GM21360 (cell line): ENCODE measurements around the gene ARMC8.

Source experiments
- ATAC-seq: cut with Tn5 transposase; IDR thresholded peaks from one replicate; pipeline ENCODE4 v1.9.1; 2021; ENCODE audit warnings: mild to moderate bottlenecking, moderate library complexity; ENCODE audit not compliant: unreplicated experiment

Gene ARMC8

DNA sequence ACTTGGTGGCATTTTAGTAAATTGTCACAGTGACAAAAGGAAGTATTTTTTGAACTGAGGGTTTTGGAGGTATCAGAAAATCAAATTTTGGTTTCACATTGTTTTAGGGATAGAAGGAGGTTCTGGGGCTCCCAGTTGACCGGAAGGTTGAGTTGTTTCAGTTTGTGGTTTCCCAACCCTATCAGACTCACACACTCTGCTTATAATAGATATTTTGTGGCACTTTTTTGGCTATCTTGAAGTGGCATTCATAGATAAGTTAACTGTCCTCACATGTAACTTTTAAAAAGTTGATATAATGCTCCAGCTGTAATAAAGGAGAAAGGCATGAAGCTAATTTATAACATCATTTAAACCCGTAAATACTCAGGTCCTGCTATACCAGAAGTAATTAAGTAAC, 12.8 kb downstream of the ARMC8 start:
- peak; percentile 73 for ATAC-seq

DNA sequence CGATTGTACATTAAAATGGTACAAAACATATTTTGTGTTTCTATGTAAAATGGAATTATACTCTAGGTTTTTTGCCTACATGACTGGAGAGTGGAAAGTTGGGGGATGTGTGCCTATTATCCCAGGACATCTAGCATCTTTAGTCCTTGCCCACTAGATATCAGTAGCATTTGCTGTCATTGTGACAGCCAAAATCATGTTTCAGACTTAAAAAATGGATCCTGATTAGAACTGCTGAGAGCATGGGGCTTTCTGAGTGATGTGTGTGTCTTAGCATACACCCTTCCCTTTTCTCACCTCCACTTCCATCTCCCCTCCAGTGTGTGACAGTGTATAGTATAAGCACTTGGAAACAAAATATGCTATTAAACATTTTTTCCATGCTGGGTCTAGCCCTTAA, 13.3 kb downstream of the ARMC8 start:
- ATAC-seq = no peak

DNA sequence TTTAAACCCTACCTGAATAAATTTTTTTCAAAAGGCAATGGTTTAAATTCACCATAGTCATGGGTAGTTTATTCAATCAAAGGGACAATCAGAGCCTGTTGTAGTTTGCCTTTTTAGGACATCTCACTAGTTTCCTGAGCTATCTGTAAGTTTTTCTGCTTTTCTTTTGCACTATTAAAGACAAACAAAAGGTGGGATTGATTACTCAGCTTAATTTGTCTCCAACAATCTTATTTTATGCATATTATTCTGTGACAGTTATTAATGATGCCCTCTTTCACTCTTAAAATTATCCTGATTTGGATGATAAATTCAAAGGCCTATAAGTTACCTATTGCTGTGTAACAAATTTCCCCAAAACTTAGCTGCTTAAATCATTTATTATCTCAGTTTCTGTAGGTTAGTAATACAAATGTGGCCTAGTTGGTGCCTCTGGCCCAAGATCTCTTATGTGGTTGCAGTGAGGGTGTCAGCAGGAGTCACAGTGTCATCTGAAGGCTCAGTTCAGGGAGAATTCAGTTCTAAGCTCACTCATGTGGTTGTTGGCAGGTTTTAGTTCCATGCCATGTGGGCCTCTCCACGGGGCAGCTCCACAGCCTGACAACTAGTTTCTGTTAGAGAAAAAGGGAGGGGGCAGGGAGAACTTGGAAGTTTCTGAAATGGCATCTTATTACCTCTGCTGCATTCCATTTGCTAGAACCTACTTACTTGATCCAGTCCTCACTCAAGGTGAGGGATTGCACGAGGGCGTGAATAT, 16.0 kb downstream of the ARMC8 start:
- no peak for ATAC-seq

DNA sequence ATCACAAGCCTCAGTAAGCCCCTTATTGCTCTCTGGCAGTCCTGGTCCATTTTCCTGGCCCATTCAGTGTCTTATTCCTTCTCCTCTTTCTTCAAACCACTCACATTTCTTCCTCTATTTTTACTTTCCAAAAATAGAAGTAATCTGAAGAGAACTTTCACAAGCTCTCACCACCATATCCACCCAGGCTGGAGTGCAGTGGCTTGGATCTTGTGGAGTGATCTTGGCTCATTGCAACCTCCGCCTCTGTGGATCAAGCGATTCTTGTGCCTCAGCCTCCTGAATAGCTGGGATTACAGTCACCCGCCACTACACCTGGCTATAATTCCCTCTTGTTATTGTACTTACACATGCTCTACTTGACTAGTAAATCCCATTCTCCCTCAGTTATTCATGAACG, 16.8 kb downstream of the ARMC8 start:
- ATAC-seq = no peak

DNA sequence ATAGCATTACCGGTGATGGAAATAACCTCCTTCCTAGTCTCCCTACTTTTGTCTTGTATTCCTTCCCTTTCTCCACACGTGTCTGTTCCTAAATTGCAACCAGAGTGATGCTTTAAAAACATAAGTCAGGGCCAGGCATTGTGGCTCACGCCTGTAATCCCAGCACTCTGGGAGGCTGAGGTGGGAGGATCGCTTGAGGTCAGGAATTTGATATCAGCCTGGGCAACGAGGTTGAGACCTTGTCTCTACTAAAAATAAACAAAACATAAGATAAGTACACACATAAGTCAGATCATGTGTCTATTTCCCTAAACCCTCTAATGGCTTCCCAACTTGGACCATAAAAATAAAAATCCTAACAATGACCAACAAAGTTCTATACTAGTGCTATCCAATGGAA, 18.4 kb downstream of the ARMC8 start:
- no peak for ATAC-seq

DNA sequence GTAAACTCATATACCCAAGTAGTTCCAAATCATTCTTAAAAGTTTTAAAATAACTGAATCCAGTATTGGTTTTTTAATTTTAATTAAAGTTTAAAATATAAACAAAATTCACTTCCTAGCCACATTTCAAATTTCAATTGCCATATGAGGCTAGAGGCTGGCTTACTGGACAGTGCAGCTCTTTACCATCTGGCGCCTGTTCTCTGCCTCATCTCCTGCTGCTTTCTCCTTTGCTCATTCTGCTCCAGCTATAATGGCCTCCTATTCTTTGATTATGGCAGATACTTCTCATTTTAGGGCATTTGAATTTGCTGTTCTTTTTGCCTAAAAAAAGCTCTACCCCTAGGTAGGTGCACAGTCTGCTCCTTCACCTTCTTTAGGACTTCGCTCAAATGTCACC, 19.1 kb downstream of the ARMC8 start:
- no peak for ATAC-seq

DNA sequence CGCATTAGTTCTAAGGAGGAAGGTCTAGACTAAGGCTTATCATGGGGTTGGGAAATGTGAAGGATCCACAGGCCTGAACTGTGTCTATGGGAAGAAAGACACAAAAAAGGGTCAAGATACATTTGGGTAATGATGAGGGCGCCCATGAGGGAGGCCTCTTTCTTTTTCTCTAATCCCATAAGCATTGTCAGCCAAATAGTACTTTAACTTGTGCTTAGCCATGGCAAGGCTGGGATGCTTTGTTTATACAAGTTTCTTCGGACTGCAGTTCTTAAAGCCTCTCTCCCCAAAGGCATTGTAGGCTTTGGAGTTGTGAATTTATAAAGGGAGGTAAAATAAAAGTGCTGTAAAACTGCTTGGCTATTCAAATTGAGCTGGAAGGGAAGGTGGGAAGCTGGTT, 23.4 kb downstream of the ARMC8 start:
- no peak for ATAC-seq

DNA sequence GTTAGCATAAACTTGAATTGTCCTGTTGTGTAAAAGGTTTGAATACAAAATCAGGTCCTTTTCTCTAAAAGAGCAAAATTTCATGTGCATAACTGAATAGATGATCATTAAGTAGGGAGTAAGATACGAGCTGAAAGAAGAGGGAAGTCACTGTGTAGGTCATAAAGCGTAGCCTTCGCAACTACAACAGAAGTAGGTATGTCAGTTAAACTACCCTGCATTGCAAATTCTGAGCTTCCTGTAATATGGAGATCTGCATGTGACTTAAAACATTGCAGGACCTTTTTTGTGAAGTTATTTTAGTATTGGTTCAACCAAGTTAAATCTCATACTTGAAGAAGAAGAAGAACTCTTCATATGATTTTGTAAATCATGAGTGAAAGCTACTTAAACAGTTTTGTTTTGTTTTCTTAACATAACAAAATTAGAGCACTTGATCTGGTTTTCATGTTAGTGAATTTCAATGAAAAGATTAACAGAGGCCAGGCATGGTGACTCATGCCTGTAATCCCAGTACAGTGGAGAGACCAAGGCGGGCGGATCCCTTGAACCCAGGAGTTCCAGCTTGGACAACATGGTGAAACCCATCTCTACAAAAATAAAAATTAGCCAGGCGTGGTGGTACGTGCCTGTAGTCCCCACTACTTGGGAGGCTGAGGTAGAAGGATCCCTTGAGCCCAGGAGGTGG, 26.4 kb downstream of the ARMC8 start:
- no peak for ATAC-seq

DNA sequence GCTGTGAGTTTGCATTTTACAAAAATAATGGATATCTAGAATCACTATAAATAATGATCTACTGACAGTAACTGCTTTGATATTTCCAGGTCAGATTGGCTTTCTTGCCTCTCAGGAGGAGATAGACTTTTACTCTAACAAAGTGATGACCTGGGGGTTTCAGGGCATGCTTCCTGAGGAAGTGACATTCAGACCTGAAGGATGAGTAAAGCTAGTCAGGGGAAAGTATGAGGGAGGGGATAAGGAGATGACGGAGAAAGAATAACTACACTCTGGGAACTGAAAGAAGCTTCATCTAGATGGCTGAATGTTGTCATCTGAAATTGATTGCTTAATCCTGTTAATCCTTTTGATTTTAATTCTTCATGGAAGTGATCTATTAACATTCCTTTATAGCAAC, 32.2 kb downstream of the ARMC8 start:
- ATAC-seq = no peak

DNA sequence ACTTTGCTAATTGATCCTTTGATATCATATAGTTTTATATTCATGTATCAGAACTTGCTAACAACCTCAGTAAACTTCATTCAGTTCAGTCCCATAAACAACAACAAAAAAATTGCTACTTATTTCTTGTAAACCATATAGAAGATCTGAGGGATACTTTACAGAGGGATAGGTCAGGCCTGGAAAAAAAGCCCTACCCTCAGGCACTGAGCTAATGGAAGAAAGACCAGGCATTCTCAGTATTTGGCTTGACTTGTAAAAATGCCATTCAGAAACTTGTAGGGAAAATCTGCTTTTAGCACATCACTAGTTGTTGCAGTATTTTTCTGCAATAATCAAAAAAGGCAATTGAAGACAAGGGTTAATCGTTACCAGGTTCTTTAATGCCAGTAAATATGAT, 33.1 kb downstream of the ARMC8 start:
- ATAC-seq = no peak

DNA sequence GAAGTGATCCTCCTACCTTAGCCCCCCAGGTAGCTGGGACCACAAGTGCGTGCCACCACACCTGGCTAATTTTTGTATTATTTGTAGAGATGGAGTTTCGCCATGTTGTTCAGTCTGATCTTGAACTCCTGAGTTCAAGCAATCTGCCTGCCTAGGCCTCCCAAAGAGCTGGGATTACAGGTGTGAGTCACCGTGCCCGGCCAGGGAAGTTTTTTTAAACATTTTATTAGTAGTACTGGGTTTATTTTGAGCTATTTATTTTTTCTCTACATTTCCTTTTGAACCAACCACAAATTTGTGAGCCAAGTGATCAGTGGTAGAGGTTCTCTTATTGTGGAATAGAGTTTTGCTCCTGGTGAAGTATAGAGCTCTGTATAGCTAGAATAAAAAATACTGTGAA, 33.7 kb downstream of the ARMC8 start:
- ATAC-seq = no peak

DNA sequence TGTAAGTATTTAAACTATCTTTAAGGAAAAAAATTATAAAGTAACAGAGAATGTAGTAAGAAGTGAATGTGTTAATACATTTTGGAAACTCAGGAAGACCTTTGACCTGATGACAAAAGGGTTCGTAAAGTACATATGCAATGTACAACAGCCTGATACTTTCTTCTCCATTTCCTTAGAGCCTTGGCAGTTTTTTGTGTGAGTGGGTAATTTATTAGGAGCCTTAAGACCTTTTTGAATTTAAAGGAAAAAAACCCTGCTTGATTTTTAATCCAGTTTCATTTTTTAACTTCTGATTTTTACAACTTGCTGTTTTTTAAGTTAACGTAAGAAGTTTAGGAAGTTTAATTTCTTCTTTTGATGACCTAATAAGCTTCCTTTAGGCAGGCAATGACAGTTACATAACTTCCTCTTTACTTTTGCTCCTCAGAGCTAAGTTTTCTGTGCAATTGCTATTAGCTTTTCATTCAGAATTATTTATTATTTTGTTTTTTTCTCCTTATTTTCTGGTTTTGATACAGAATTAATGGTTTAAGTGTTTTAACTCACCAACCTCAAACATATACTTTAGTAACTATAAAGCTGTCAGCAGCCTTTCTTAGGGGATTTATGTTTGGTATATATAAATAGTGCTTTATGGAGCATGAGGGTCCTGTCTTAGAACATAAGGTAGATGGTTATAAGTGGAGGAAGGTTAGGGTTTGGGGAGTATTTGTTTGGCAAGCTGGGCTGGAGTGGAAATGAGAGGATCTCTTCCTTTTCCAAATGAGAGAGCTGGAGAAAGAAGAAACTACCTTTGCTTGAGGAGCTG, 35.2 kb downstream of the ARMC8 start:
- no peak for ATAC-seq

DNA sequence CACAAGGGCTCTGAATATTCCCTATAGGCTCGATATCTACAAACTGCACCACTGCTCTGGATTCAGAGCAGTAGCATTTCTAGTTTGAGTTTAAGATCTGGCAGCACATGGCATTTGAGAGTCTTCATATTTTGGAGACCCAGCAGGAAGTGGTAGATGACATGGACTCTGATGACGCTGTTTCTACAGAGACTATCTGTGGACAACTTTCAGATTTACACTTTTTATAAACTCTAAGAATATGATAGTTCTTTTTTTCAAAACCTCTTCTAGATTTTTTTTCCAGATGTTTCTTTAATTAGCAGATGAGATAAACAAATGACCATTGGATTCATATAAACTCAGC, 35.8 kb downstream of the ARMC8 start:
- ATAC-seq = no peak

DNA sequence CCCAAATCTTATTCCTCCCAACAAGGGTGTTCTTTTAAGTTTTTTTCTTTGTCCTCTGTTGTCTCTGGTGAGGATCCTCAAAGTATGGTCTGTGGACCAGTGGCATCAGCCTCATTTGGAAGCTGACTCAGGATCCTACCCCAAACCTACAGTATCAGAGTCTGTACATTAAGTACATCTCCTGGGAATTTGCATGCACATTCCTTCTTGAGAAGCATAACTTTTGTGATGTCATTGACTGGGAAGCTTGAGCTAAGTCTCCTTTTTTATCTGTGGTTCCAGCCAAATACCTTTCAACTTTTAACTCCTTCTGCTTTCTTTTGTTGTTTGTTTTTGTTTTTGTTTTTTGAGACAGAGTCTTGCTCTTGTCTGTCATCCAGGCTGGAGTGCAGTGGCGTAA, 40.5 kb downstream of the ARMC8 start:
- ATAC-seq = no peak

DNA sequence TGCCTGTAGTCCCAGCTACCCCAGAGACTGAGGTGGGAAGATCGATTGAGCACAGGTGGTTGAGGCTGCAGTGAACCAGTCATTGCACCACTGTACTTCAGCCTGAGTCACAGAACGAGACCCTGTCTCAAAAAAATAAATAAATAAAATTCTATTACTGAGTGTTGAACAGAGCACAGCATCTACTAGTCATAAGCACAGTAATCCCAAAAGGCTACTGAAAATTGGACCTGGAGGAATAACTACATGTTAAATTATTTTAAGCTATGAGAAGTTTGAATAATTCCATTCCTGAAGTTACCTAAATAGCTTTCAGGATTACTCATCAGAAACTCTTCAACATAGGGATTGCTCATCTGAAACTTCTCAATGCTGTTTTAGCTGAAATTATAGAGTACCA, 43.4 kb downstream of the ARMC8 start:
- peak; percentile 52 for ATAC-seq

DNA sequence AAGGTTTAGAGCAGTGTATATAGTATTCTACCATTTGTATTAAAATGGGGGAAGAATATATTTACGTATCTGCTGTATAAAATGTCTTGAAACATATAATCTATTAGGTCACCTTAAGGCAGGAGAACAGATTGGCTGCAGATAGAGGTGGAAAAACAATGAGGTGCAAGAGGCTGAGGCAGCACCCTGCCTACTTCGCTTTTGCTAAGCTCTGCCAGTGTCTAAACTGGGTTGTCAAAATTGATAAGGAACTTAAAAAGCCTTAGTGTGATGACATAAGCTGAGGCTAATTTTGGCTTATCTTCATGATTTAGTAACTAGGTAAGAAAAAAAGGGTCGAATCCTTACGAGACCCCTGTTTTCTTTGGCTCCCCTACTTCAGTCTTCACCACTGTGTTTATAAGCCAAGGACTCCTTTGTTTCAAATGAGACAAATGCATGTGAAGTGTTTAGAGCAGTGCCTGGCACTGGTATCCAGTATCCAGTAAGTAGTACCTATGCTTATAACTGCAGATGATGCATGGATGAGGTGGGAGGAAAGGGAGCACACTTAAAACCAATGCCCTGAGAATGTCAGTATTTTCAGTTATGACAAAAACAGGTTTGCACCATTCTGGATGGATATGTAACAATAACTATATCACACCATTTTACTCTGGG, 45.7 kb downstream of the ARMC8 start:
- ATAC-seq = no peak

DNA sequence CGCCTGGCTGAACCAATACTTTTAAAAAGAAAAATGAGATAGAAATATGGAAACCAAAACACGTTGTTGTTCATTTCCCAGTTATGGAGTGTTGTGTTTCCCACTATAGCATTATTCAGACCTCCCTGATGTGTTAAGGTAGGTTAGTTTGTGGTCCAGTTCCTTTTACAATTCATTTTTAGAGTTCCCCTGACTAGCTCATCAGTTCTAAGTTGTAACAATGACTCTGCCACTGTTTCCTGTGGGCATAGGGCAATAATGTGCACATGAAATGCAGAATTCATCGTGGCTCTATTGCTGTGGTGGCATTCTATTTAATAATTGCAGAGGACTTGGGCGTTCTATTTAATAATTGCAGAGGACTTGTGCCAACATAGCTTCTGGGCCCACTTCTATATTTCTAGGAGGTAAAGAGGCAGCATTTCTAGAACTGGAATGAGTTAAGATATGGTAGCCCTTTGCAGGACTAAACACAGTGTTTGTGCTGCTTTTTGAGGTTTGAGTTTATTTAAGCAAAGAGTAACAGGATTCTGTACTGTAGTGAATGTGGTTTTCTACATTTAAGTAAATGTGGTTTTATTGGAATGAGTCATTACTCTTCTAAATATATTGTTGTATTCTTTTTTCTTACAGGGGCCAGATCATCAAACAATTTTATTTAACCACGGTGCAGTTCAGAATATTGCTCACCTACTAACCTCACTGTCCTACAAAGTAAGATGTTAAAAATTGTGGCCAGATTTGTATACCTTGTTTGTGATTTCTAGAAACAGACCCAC, 47.5 kb downstream of the ARMC8 start:
- ATAC-seq = no peak

DNA sequence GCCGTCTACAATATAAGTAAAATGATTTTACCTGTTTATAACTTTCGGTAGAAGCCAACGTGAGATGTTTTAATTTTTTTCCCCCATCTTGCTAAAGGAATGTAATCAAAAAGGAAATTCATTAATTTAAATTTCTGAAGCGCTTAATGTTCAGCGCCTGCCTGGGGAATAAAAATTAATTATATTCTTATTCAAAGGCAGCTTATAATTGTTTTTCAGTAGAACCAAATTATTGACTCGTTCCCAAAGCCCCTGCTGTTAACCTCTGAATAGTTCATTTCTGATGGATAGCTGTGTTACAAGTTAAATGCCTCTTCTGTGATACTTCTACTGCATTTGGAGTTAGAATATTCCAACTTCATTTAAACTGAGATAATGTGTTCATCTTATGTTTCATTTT, 51.6 kb downstream of the ARMC8 start:
- no peak for ATAC-seq

DNA sequence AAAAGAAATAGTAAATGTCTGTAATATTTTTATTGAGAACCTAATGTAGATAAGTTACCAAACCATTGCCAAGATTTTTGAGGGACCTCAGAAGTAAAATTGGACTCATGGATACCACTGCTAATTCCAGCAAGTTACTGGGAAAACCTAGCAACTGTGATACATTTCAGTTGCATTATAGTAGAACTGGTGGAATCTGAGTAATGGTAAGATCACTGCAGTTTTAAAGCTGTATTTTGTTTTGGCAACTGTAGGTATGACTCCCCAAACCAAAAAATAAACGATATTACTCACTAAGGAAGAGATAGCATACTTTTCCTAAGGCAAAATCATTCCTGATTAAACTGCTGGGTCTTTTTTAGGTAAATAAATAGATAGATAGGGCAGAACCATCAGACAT, 54.0 kb downstream of the ARMC8 start:
- ATAC-seq = no peak

DNA sequence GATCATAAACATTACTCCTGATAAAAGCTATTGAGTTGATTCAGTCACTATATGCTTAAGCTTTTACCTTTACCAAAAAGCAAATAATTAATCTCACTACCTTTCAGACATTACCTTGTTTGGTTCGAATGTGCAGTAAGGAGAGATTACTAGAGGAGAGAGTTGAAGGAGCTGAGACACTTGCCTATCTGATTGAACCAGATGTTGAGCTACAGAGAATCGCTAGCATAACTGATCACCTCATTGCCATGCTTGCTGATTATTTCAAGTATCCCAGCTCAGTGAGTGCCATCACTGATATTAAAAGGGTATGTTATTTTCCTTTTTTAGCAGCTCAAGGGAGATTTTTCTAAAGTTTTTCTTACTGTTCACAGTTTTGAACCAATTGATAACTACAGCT, 54.6 kb downstream of the ARMC8 start:
- no peak for ATAC-seq

DNA sequence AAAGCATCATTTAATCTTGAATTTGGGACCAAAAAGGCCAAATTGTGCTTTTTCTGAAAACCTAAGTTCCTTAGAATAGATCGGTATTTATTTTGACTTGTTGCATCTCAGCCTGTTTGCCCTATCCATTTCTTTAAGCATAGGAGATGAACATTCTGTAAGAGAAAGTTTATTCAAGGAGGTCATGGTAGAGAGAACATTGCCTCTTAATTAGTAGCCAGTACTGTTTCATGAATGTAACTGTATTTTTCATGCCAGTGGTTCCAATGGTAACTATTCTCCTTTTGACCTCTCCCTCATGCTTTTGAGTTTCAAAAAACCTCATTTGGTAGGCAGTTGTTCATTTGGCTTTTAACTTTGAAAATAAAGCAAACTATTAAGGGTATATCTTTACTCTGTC, 55.4 kb downstream of the ARMC8 start:
- no peak for ATAC-seq
